Liver (tissue), 9 donors: Measurements from ENCODE around the gene RNF145. TPM values are rescaled to one million over a fixed set of nuclear protein-coding genes. Genes with fewer than 3 reads are reported as not detected.

Source experiments
- DNase-seq: peaks from one replicate; pipeline ENCODE4 v3.0.0-alpha.2; 2017; ENCODE audit warnings: low spot score
- H3K27ac ChIP-seq, 2 donors: one replicate each; pipeline ENCODE4 v1.7.0; 2013; ENCODE audit warnings: inconsistent platforms in 2 of 2, low read length in 2 of 2, control low read depth in 1 of 2, low read depth in 1 of 2, mild to moderate bottlenecking in 1 of 2
- H3K27me3 ChIP-seq, 4 donors: one replicate each; pipeline versions ENCODE4 v1.6.1 to v1.7.0; 2013; ENCODE audit warnings: low read length in 3 of 4, inconsistent platforms in 1 of 4, mild to moderate bottlenecking in 1 of 4, moderate library complexity in 1 of 4; ENCODE audit not compliant: control insufficient read depth in 4 of 4, insufficient read depth in 4 of 4
- H3K36me3 ChIP-seq, 4 donors: one replicate each; pipeline versions ENCODE4 v1.6.1 to v1.7.0; 2013; ENCODE audit warnings: low read length in 3 of 4, mild to moderate bottlenecking in 3 of 4, low read depth in 1 of 4, moderate library complexity in 1 of 4; ENCODE audit not compliant: control insufficient read depth in 4 of 4, insufficient read depth in 3 of 4
- H3K4me1 ChIP-seq, 4 donors: one replicate each; pipeline versions ENCODE4 v1.6.1 to v1.7.0; 2013; ENCODE audit warnings: low read length in 3 of 4, mild to moderate bottlenecking in 3 of 4, moderate library complexity in 1 of 4; ENCODE audit not compliant: control insufficient read depth in 4 of 4, insufficient read depth in 4 of 4
- H3K4me3 ChIP-seq, 3 donors: one replicate each; pipeline versions ENCODE4 v1.6.1 to v1.7.0; 2013; ENCODE audit warnings: low read length in 3 of 3, control low read depth in 1 of 3, low read depth in 1 of 3, mild to moderate bottlenecking in 1 of 3
- H3K9ac ChIP-seq, 2 donors: one replicate each; pipeline ENCODE4 v1.7.0; 2013; ENCODE audit warnings: low read length in 2 of 2, mild to moderate bottlenecking in 2 of 2, moderate library complexity in 2 of 2, control low read depth in 1 of 2, low read depth in 1 of 2
- H3K9me3 ChIP-seq, 4 donors: one replicate each; pipeline versions ENCODE4 v1.6.1 to v1.7.0; 2013; ENCODE audit warnings: low read length in 3 of 4; ENCODE audit not compliant: control insufficient read depth in 4 of 4
- ATF3 ChIP-seq: IDR thresholded peaks from 2 replicates; pipeline ENCODE4 v1.6.1; 2016; ENCODE audit warnings: antibody characterized with exemption
- CTCF ChIP-seq: fragments of 150-350 bp; IDR thresholded peaks from 2 replicates; pipeline ENCODE4 v1.5.1; 2017; ENCODE audit warnings: improper control_type of control experiment, low read depth, low read length; ENCODE audit not compliant: missing input control
- EGR1 ChIP-seq, 2 donors: IDR thresholded peaks; 2 replicates each; pipeline ENCODE4 v1.6.1; 2016 to 2018; ENCODE audit warnings: antibody characterized with exemption in 2 of 2, low read depth in 2 of 2
- FOXA1 ChIP-seq: IDR thresholded peaks from 2 replicates; pipeline ENCODE4 v1.6.1; 2016; ENCODE audit warnings: antibody characterized with exemption
- FOXA2 ChIP-seq: IDR thresholded peaks from 2 replicates; pipeline ENCODE4 v1.6.1; 2016; ENCODE audit warnings: antibody characterized with exemption
- GABPA ChIP-seq, 2 donors: IDR thresholded peaks in 1 of 2; conservative IDR thresholded peaks in 1 of 2; 2 replicates each; pipeline ENCODE4 v1.6.1; 2016; ENCODE audit warnings: antibody characterized with exemption in 2 of 2, mild to moderate bottlenecking in 1 of 2, moderate library complexity in 1 of 2
- HNF4A ChIP-seq, 2 donors: conservative IDR thresholded peaks; 2 replicates each; pipeline ENCODE4 v1.6.1; 2016; ENCODE audit warnings: antibody characterized with exemption in 2 of 2, mild to moderate bottlenecking in 2 of 2
- HNF4G ChIP-seq: IDR thresholded peaks from 2 replicates; pipeline ENCODE4 v1.6.1; 2016; ENCODE audit warnings: antibody characterized with exemption
- JUND ChIP-seq, 2 donors: IDR thresholded peaks; 2 replicates each; pipeline ENCODE4 v1.6.1; 2016; ENCODE audit warnings: antibody characterized with exemption in 2 of 2
- MAX ChIP-seq: IDR thresholded peaks from 2 replicates; pipeline ENCODE4 v1.6.1; 2016; ENCODE audit warnings: antibody characterized with exemption
- NR2F2 ChIP-seq: IDR thresholded peaks from 2 replicates; pipeline ENCODE4 v1.6.1; 2016; ENCODE audit warnings: antibody characterized with exemption
- RAD21 ChIP-seq, 2 donors: IDR thresholded peaks; 2 replicates each; pipeline ENCODE4 v1.6.1; 2016; ENCODE audit warnings: antibody characterized with exemption in 2 of 2, mild to moderate bottlenecking in 2 of 2
- REST ChIP-seq: IDR thresholded peaks from 2 replicates; pipeline ENCODE4 v1.6.1; 2016; ENCODE audit warnings: antibody characterized with exemption, mild to moderate bottlenecking
- RXRA ChIP-seq, 2 donors: IDR thresholded peaks; 2 replicates each; pipeline ENCODE4 v1.6.1; 2017 to 2018; ENCODE audit warnings: antibody characterized with exemption in 2 of 2, mild to moderate bottlenecking in 1 of 2
- SP1 ChIP-seq: IDR thresholded peaks from 2 replicates; pipeline ENCODE4 v1.6.1; 2018; ENCODE audit warnings: antibody characterized with exemption, mild to moderate bottlenecking
- TAF1 ChIP-seq: conservative IDR thresholded peaks from 2 replicates; pipeline ENCODE4 v1.6.1; 2016; ENCODE audit warnings: antibody characterized with exemption, mild to moderate bottlenecking
- YY1 ChIP-seq: IDR thresholded peaks from 2 replicates; pipeline ENCODE4 v1.6.1; 2016; ENCODE audit warnings: antibody characterized with exemption, mild to moderate bottlenecking
- ZBTB33 ChIP-seq: IDR thresholded peaks from 2 replicates; pipeline ENCODE4 v1.6.1; 2016; ENCODE audit warnings: antibody characterized with exemption
- WGBS: extraction: QIAGEN DNeasy Blood & Tissue Kit; methylation state at CpG from one replicate; pipeline ENCODE4 v1.1.7; 2013; 5-methylcytosine and 5-hydroxymethylcytosine counted together
- polyA plus RNA-seq, 2 donors: library from polyadenylated mRNA; stranded (reverse) in 1 of 2; unstranded in 1 of 2; fragments of 200-250 nt in 1 of 2; fragments of >200 nt in 1 of 2; fragmentation: Nextera tagmentation in 1 of 2; extraction: Ambion mirVana in 1 of 2; gene quantifications; one replicate each; pipeline versions ENCODE4 v1.2.1 to v1.2.3, GENCODE V29; 2013 to 2015
- total RNA-seq, 2 donors: library from RNA; depleted of rRNA; stranded (reverse); fragments of >200 nt; gene quantifications; one replicate each; pipeline ENCODE4 v1.2.3, GENCODE V29; 2014
- donor health status: healthy.
- donor health status: healthy.
- donor health status: healthy.
- donor health status: healthy.
- donor health status: healthy.

The RNF145 gene
- total and polyA plus RNA-seq, 4 donors, result 2.9 to 34.6 (median 11.7) TPM

- Histone ChIP-seq H3K9ac (no peak overlapping the region), H3K36me3 (peaks cover 0 to 2% (median 0%) of the 10 kb centered on the region in 4 donors), H3K27ac (no peak overlapping the region), H3K4me1 (peaks cover 0 to 4% (median 0%) of the 10 kb centered on the region in 4 donors), H3K4me3 (no peak overlapping the region), H3K27me3 (no peaks in the 10 kb centered on the region), H3K9me3 (no peaks in the 10 kb centered on the region)
- WGBS, result 76% methylated on average over 4 of the region's 4 CpGs
- TF ChIP-seq RAD21 (IDR thresholded peaks at IDR 0.05), result no peak
- TF ChIP-seq ATF3, result no peak
- no peak for TF ChIP-seq HNF4G
- no peak for TF ChIP-seq FOXA2
- TF ChIP-seq JUND (IDR thresholded peaks at IDR 0.05), result no peak
- TF ChIP-seq NR2F2, result no peak
- no peak for TF ChIP-seq EGR1 (IDR thresholded peaks at IDR 0.05; ENCODE audit: low read depth in 2 of 2)
- no peak for TF ChIP-seq REST
- no peak for TF ChIP-seq YY1
- TF ChIP-seq ZBTB33, result no peak
- no peak for TF ChIP-seq FOXA1
- no peak for TF ChIP-seq CTCF
- no peak for TF ChIP-seq SP1
- no peak for TF ChIP-seq HNF4A (conservative IDR thresholded peaks at IDR 0.05)
- TF ChIP-seq TAF1, result no peak
- no peak for DNase-seq
Observed at GRCh38 chr5:159186319-159186718, 23.0 kb downstream of the RNF145 start.

GRCh38 chr5:159185773-159186172 is 23.6 kb downstream of the RNF145 start:
- Histone ChIP-seq H3K4me1 (peaks cover 0 to 4% (median 0%) of the 10 kb centered on the region in 4 donors), H3K9ac (no peak overlapping the region)
- TF ChIP-seq YY1 (no peak), GABPA (IDR thresholded peaks at IDR 0.05 in 1 of 2, conservative IDR thresholded peaks at IDR 0.05 in 1 of 2) (no peak), REST (no peak), NR2F2 (no peak), CTCF (no peak), ATF3 (no peak), RXRA (IDR thresholded peaks at IDR 0.05) (no peak), TAF1 (no peak), FOXA1 (no peak), HNF4G (no peak), FOXA2 (no peak), SP1 (no peak), EGR1 (IDR thresholded peaks at IDR 0.05; ENCODE audit: low read depth in 2 of 2) (no peak), MAX (no peak)

More at GRCh38 chr5:159185773-159186172, 23.6 kb downstream of the RNF145 start:
- H3K36me3 ChIP-seq, result peaks cover 0 to 2% (median 0%) of the 10 kb centered on the region in 4 donors
- 87% methylated on average over 10 of the region's 10 CpGs for WGBS
- DNase-seq, result no peak
- no peak overlapping the region for H3K27ac ChIP-seq
- no peak overlapping the region for H3K4me3 ChIP-seq
- H3K9me3 ChIP-seq, result no peaks in the 10 kb centered on the region
- H3K27me3 ChIP-seq, result no peaks in the 10 kb centered on the region
